NB4 (cell line): ENCODE measurements around the gene ARHGEF4.

Experiments
- MYC ChIP-seq: IDR thresholded peaks from 2 replicates; pipeline ENCODE4 v1.6.1; 2011; ENCODE audit warnings: low read depth, low read length
- POLR2A ChIP-seq: IDR thresholded peaks from 2 replicates; pipeline ENCODE4 v1.6.1; 2011; ENCODE audit warnings: mild to moderate bottlenecking; ENCODE audit not compliant: insufficient read length; ENCODE audit errors: extremely low read depth
- TF ChIP-seq, protein P1 (sequence below): IDR thresholded peaks from one replicate; pipeline ENCODE4 v1.5.1; 2012; ENCODE audit warnings: low read depth, low read length

DNA sequence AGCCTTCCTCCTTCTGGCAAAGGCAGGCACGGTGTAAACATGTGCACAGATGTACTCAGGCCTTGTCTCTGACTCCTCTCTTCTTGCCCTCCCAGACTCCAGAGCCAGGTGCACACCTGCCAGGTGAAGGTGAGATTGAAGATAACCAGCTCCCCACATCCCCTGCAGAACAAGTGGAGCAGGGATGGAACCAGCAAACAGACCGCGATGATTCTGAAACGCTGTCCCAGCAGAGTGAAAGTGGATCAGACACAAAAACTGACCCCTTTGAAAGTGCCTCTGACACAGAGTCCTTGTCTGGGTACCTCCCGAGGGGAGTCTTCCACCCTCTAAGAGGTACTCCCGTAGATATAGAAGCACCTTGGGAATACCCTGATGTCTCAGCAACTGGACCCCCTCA, 77.2 kb downstream of the ARHGEF4 start:
- TF ChIP-seq, protein P1, sequence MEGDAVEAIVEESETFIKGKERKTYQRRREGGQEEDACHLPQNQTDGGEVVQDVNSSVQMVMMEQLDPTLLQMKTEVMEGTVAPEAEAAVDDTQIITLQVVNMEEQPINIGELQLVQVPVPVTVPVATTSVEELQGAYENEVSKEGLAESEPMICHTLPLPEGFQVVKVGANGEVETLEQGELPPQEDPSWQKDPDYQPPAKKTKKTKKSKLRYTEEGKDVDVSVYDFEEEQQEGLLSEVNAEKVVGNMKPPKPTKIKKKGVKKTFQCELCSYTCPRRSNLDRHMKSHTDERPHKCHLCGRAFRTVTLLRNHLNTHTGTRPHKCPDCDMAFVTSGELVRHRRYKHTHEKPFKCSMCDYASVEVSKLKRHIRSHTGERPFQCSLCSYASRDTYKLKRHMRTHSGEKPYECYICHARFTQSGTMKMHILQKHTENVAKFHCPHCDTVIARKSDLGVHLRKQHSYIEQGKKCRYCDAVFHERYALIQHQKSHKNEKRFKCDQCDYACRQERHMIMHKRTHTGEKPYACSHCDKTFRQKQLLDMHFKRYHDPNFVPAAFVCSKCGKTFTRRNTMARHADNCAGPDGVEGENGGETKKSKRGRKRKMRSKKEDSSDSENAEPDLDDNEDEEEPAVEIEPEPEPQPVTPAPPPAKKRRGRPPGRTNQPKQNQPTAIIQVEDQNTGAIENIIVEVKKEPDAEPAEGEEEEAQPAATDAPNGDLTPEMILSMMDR, result no peak
- no peak for TF ChIP-seq POLR2A
- TF ChIP-seq MYC, result no peak
